Activated naive CD4-positive, alpha-beta T cell (primary cell): ENCODE results near the gene IL6R.

Experiments used
- DNase-seq, 4 experiments: peaks; one replicate each; lab custom pipeline; 2025; lab: John Stamatoyannopoulos, UW

IL6R gene

GRCh38 chr1:154453574-154454352 is 48.6 kb downstream of the IL6R start:
- no peak for DNase-seq

- no peak for DNase-seq
Observed at GRCh38 chr1:154454386-154455120, 49.4 kb downstream of the IL6R start.

- no peak for DNase-seq
Observed at GRCh38 chr1:154456631-154457030, 51.5 kb downstream of the IL6R start.

GRCh38 chr1:154459080-154459479 is 53.9 kb downstream of the IL6R start:
- DNase-seq: no peak

- no peak for DNase-seq
Observed at GRCh38 chr1:154460695-154461260, 55.6 kb downstream of the IL6R start.

- peak in 2 of 4 experiments; percentile 34 to 60 for DNase-seq
Observed at GRCh38 chr1:154463512-154463990, 58.4 kb downstream of the IL6R start.

GRCh38 chr1:154465621-154466195 is 60.6 kb downstream of the IL6R start:
- DNase-seq: no peak

- no peak for DNase-seq
Observed at GRCh38 chr1:154466206-154466605, 61.1 kb downstream of the IL6R start.

- no peak for DNase-seq
Observed at GRCh38 chr1:154466921-154467417, 61.8 kb downstream of the IL6R start.

- no peak for DNase-seq
Observed at GRCh38 chr1:154467434-154468102, 62.4 kb downstream of the IL6R start.

GRCh38 chr1:154468535-154469250 is 63.5 kb downstream of the IL6R start:
- no peak for DNase-seq

GRCh38 chr1:154469844-154470560 is 64.9 kb downstream of the IL6R start:
- DNase-seq: no peak

- no peak for DNase-seq
Observed at GRCh38 chr1:154471304-154471703, 66.2 kb downstream of the IL6R start.

- DNase-seq: no peak
Observed at GRCh38 chr1:154474802-154475201, 69.7 kb downstream of the IL6R start.

GRCh38 chr1:154476791-154477190 is 71.6 kb downstream of the IL6R start:
- no peak for DNase-seq

- no peak for DNase-seq
Observed at GRCh38 chr1:154478013-154478412, 72.9 kb downstream of the IL6R start.

GRCh38 chr1:154478639-154479038 is 73.5 kb downstream of the IL6R start:
- DNase-seq: peak in 1 of 4 experiments; percentile 9

GRCh38 chr1:154479764-154480421 is 74.8 kb downstream of the IL6R start:
- peak in 1 of 4 experiments; percentile 11 for DNase-seq

GRCh38 chr1:154481053-154481452 is 75.9 kb downstream of the IL6R start:
- DNase-seq: no peak
